Epidermal melanocyte (primary cell): ENCODE results near the gene TAS2R50.

ENCODE experiments used
- DNase-seq: peaks from one replicate; pipeline ENCODE4 v3.0.0; 2011; ENCODE audit warnings: low spot score; ENCODE audit not compliant: insufficient read length

TAS2R50 gene

DNA sequence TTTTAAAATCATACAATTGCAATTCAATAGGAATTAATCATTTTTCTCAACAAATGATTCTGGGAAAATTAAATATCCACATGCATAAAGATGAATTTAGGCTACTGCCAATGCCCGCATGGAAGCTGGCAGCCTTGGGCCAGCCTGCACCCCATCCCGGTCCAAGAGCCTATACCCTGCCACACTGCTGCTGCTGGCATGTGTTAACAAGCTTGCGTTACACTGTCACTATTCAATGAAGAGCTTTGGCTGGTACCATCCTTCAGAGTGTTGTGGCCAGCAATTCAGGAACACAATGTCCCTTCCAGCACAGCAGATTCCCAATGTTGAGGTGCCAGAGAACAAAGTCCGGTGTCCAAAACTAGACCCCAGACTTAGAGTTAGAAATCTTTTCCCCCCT, 34.1 kb downstream of the TAS2R50 start:
- DNase-seq: no peak

DNA sequence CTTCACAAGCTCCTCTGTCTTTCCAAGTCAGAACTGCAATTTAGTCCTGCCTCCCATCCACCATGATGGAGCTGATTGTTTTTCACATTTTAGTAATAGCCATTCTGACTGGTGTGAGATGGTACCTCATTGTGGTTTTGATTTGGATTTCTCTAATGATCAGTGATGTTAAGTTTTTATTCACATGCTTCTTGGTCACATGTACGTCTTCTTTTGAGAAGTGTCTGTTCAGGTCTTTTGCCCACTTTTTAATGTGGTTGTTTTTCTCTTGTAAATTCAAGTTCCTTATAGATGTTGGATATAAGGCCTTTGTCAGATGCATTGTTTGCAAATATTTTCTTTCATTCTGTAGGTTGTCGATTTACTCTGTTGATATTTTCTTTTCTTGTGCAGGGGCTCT, 43.5 kb downstream of the TAS2R50 start:
- no peak for DNase-seq

DNA sequence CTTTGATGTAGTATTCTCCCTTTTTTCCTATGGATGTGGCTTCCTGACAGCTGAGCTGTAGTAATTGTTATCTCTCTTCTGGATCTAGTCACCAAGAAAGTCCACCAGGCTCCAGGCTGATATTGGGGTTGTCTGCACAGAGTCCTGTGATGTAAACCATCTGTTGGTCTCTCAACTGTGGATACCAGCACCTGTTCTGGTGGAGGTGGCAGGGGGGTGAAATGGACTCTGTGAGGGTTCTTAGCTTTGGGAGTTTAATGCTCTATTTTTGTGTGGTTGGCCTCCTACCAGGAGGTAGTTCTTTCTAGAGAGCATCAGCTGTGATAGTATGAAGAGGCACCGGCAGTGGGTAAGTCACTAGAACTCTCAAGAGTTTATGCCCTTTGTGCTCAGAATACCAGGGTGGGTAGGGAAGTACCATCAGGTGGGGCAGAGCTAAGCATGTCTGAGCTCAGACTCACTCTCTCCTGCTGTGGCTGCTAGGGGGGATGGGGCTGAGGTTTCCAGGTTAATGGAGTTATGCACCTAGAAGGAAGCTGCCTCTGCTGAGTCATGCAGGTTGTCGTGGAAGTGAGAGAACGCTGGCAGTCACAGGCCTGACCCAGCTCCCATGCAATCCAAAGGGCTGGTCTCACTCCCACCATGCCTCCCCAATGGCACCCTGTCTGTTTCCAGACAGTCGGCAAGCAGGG, 44.6 kb downstream of the TAS2R50 start:
- no peak for DNase-seq

DNA sequence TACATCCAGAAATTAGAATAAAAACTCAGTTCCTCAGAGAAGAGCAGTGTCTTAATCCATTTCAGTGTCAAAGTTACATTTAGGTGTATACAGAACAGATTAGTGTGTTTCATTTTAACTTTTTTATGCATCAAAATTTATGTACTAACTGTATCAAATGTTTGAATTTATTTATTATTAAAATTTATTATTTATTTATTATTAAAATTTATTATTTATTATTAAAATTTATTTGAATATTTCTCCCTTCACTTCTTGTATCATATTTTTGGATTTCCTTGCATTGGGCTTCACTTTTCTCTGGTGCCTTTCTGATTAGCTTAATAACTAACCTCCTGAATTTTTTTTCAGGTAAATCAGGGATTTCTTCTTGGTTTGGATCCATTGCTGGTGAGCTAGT, 45.3 kb downstream of the TAS2R50 start:
- no peak for DNase-seq

DNA sequence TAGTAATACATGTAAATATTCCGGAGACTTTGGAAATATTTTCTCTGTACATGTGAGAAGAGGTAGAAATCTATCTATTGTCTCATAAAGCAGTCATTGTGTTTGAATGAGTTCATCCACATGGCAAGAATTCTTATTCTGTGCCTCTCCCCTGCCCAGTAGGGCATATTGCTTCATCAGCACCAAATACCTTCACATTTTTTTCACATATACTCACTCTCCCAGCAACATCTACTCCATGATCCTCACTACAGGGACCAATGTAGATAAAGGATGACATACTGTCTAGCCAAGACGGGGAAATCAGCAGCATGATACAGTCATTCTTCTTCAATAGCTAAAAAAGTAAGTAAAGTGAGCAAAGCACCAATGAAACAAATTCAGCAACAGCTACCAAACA, 46.3 kb downstream of the TAS2R50 start:
- no peak for DNase-seq

DNA sequence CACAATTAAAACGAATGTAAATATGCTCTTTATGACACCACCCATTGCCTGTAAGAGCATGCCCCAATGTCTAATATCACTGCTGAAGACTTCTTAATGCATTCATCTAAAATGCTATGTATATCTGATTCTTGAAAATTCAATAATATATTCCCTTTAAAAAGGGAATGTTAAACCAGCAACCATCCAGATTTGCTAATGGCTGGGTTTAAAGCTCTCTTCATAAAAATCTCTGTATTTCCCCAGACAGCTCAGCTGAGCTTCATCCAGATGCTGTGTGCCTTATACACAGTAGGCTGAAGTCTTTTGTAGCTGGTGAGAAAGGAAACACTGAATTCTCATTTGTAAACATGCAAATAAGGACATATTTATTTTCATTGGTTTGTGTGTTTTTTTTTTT, 47.5 kb downstream of the TAS2R50 start, which contains the start of gene TAS2R14:
TAS2R14 (minus strand) TSS at position 101 of the 400 bp plus-strand sequence; CDS start at position 45, 56 bp downstream.
- DNase-seq: no peak

DNA sequence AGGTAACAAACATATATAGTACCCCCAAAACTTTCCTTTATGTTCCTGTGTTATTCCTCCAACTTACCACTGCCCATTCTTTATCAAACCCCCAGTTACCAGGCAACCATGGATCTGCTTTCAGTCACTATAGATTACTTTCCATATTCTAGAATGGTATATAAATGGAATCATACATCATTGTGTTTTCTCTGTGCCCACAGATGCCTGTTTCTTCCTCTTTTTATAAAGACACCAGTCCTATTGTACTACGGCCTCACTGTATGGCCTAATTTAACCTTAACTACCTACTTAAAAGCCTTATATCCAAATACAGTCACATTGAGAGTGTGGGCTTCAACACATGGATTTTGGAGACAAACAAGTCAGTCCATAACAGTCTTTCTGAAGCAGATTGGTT, 50.2 kb downstream of the TAS2R50 start:
- DNase-seq: no peak
